ENCODE results near the gene LENG9.

The LENG9 gene

GRCh38 chr19:54420383-54421168 is 43.0 kb downstream of the LENG9 start:
- H3K9ac ChIP-seq (ENCODE audit: low read length): no peak overlapping the region
- H3K9me3 ChIP-seq (replicated peaks; ENCODE audit: insufficient read depth, low read length): no peaks in the 10 kb centered on the region
- H3K79me2 ChIP-seq (ENCODE audit: low read length): no peaks in the 10 kb centered on the region
- no peaks in the 10 kb centered on the region for H3K4me1 ChIP-seq (ENCODE audit: low read length)
- no peak overlapping the region for H2AFZ ChIP-seq (ENCODE audit: low read length)
- TF ChIP-seq EZH2 (optimal IDR thresholded peaks at IDR 0.05; ENCODE audit: low read depth, low read length) (no peak), EZH2phosphoT487 (IDR thresholded peaks at IDR 0.05; ENCODE audit: low read length) (no peak)
- TF ChIP-seq, protein P1, sequence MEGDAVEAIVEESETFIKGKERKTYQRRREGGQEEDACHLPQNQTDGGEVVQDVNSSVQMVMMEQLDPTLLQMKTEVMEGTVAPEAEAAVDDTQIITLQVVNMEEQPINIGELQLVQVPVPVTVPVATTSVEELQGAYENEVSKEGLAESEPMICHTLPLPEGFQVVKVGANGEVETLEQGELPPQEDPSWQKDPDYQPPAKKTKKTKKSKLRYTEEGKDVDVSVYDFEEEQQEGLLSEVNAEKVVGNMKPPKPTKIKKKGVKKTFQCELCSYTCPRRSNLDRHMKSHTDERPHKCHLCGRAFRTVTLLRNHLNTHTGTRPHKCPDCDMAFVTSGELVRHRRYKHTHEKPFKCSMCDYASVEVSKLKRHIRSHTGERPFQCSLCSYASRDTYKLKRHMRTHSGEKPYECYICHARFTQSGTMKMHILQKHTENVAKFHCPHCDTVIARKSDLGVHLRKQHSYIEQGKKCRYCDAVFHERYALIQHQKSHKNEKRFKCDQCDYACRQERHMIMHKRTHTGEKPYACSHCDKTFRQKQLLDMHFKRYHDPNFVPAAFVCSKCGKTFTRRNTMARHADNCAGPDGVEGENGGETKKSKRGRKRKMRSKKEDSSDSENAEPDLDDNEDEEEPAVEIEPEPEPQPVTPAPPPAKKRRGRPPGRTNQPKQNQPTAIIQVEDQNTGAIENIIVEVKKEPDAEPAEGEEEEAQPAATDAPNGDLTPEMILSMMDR (IDR thresholded peaks at IDR 0.05; ENCODE audit: low read length): no peak
- no peak overlapping the region for H3K4me3 ChIP-seq (ENCODE audit: low read length)
- DNase-seq: no peak
- no peak overlapping the region for H3K4me2 ChIP-seq (ENCODE audit: low read depth, low read length)
- peaks cover 87% of the 10 kb centered on the region for H3K27me3 ChIP-seq (replicated peaks; ENCODE audit: insufficient read depth, low read length)
- no peaks in the 10 kb centered on the region for H3K9me2 ChIP-seq (replicated peaks; ENCODE audit: insufficient read depth, low read length)
- no peaks in the 10 kb centered on the region for H4K20me1 ChIP-seq (ENCODE audit: insufficient read depth, low read length)
- no peak overlapping the region for H3K27ac ChIP-seq (ENCODE audit: low read length)
- H3F3A ChIP-seq (ENCODE audit: insufficient read depth, low read length): no peaks in the 10 kb centered on the region
- H3K36me3 ChIP-seq (replicated peaks; ENCODE audit: insufficient read depth, low read length): no peaks in the 10 kb centered on the region

- Histone ChIP-seq H3K36me3 (replicated peaks; ENCODE audit: insufficient read depth, low read length) (no peaks in the 10 kb centered on the region), H3K4me1 (ENCODE audit: low read length) (no peaks in the 10 kb centered on the region), H3K27ac (ENCODE audit: low read length) (no peak overlapping the region), H3F3A (ENCODE audit: insufficient read depth, low read length) (no peaks in the 10 kb centered on the region), H3K27me3 (replicated peaks; ENCODE audit: insufficient read depth, low read length) (peaks cover 83% of the 10 kb centered on the region), H2AFZ (ENCODE audit: low read length) (no peak overlapping the region), H3K4me2 (ENCODE audit: low read depth, low read length) (no peak overlapping the region), H3K9me3 (replicated peaks; ENCODE audit: insufficient read depth, low read length) (no peaks in the 10 kb centered on the region), H4K20me1 (ENCODE audit: insufficient read depth, low read length) (no peaks in the 10 kb centered on the region), H3K4me3 (ENCODE audit: low read length) (no peak overlapping the region), H3K79me2 (ENCODE audit: low read length) (no peaks in the 10 kb centered on the region), H3K9me2 (replicated peaks; ENCODE audit: insufficient read depth, low read length) (no peaks in the 10 kb centered on the region), H3K9ac (ENCODE audit: low read length) (no peak overlapping the region)
- no peak for TF ChIP-seq EZH2 (optimal IDR thresholded peaks at IDR 0.05; ENCODE audit: low read depth, low read length)
- no peak for TF ChIP-seq EZH2phosphoT487 (IDR thresholded peaks at IDR 0.05; ENCODE audit: low read length)
- TF ChIP-seq, protein P1 (IDR thresholded peaks at IDR 0.05; ENCODE audit: low read length): no peak
- no peak for DNase-seq
Measured at GRCh38 chr19:54420068-54420382, 43.6 kb downstream of the LENG9 start.

GRCh38 chr19:54418930-54419800 is 44.4 kb downstream of the LENG9 start:
- no peaks in the 10 kb centered on the region for H3K9me2 ChIP-seq (replicated peaks; ENCODE audit: insufficient read depth, low read length)
- H4K20me1 ChIP-seq (ENCODE audit: insufficient read depth, low read length): no peaks in the 10 kb centered on the region
- H3K27me3 ChIP-seq (replicated peaks; ENCODE audit: insufficient read depth, low read length): peaks cover 83% of the 10 kb centered on the region
- H3F3A ChIP-seq (ENCODE audit: insufficient read depth, low read length): no peaks in the 10 kb centered on the region
- no peaks in the 10 kb centered on the region for H3K36me3 ChIP-seq (replicated peaks; ENCODE audit: insufficient read depth, low read length)
- DNase-seq: no peak
- H3K27ac ChIP-seq (ENCODE audit: low read length): no peak overlapping the region
- no peaks in the 10 kb centered on the region for H3K4me1 ChIP-seq (ENCODE audit: low read length)
- H3K4me2 ChIP-seq (ENCODE audit: low read depth, low read length): no peak overlapping the region
- no peaks in the 10 kb centered on the region for H3K79me2 ChIP-seq (ENCODE audit: low read length)
- no peaks in the 10 kb centered on the region for H3K9me3 ChIP-seq (replicated peaks; ENCODE audit: insufficient read depth, low read length)
- H3K4me3 ChIP-seq (ENCODE audit: low read length): no peak overlapping the region
- no peak overlapping the region for H2AFZ ChIP-seq (ENCODE audit: low read length)
- TF ChIP-seq EZH2phosphoT487 (IDR thresholded peaks at IDR 0.05; ENCODE audit: low read length): no peak
- no peak overlapping the region for H3K9ac ChIP-seq (ENCODE audit: low read length)

All from MM.1S (cell line).